HCT116 (cell line): Measurements from ENCODE around the gene LDHAL6B. TPM values are rescaled to one million over a fixed set of nuclear protein-coding genes. Genes with fewer than 3 reads are reported as not detected.

Source experiments
- ATAC-seq: fragments of 200-7000 bp; cut with Tn5 transposase; 2 replicates; pipeline ENCODE4 v1.9.1; 2020; ENCODE audit warnings: mild to moderate bottlenecking, moderate library complexity
- BruUV-seq: library from RNA; stranded (reverse); fragments of 400-500 nt; replicated peaks from 2 replicates; lab custom pipeline; 2021; lab: Mats Ljungman, UMichigan
- CTCF ChIA-PET: fragments of 300-600 bp; sonication (Branson Sonifier 250); formaldehyde crosslinking; loops from one replicate; lab custom pipeline; 2021; ENCODE audit warnings: antibody characterized with exemption; lab: Charles Lee
- POLR2A ChIA-PET: fragments of 300-600, 350-600 bp; sonication (Branson Sonifier 250); formaldehyde crosslinking; loops from one replicate; lab custom pipeline; 2021; ENCODE audit warnings: antibody characterized with exemption; lab: Charles Lee
- RAD21 ChIA-PET, 2 experiments: fragments of 300-600 bp; sonication (Branson Sonifier 250); formaldehyde crosslinking; loops; one replicate each; lab custom pipeline; 2023; ENCODE audit warnings: low total read pairs in 2 of 2; ENCODE audit not compliant: uncharacterized antibody in 2 of 2, unreplicated experiment in 2 of 2, low non-redundant PET in 1 of 2; lab: Charles Lee
- DNase-seq: peaks from one replicate; pipeline ENCODE4 v3.0.0-alpha.2; 2010; ENCODE audit warnings: low read depth, low spot score
- H2AFZ ChIP-seq: fragments of 200-600 bp; shearing (Covaris generic), sonication (generic); 2 replicates; pipeline ENCODE4 v1.6.1; 2017; ENCODE audit warnings: low read depth, mixed run types, mixed read lengths, antibody characterized with exemption, low read length; ENCODE audit not compliant: poor library complexity, severe bottlenecking
- H3K27ac ChIP-seq: 2 replicates; pipeline ENCODE4 v1.5.1; 2012; ENCODE audit warnings: low read depth, low read length
- H3K27me3 ChIP-seq: fragments of 200-600 bp; sonication (generic); 2 replicates; pipeline ENCODE4 v1.6.1; 2016; ENCODE audit warnings: mixed run types, low read length, mixed read lengths; ENCODE audit not compliant: insufficient read depth
- H3K36me3 ChIP-seq, 2 experiments: fragments of 200-500 bp in 1 of 2; fragments of 200-600 bp in 1 of 2; sonication (Bioruptor generic) in 1 of 2; sonication (generic) in 1 of 2; 2 replicates each; pipeline versions ENCODE4 v1.5.1 to v1.6.1; 2014 to 2016; ENCODE audit warnings: low read length in 2 of 2, inconsistent platforms in 1 of 2, mixed read lengths in 1 of 2, mixed run types in 1 of 2; ENCODE audit not compliant: insufficient read depth in 2 of 2, control insufficient read depth in 1 of 2
- H3K4me1 ChIP-seq, 2 experiments: fragments of 200-600 bp in 1 of 2; sonication (generic) in 1 of 2; 2 replicates each; pipeline versions ENCODE4 v1.5.1 to v1.6.1; 2012 to 2017; ENCODE audit warnings: low read length in 2 of 2, inconsistent platforms in 1 of 2, mild to moderate bottlenecking in 1 of 2, mixed read lengths in 1 of 2, mixed run types in 1 of 2, moderate library complexity in 1 of 2; ENCODE audit not compliant: insufficient read depth in 2 of 2, control insufficient read depth in 1 of 2
- H3K4me2 ChIP-seq: fragments of 200-600 bp; sonication (generic); 2 replicates; pipeline ENCODE4 v1.6.1; 2017; ENCODE audit warnings: mixed run types, low read length, mixed read lengths
- H3K4me3 ChIP-seq, 2 experiments: fragments of 200-600 bp in 1 of 2; sonication (generic) in 1 of 2; replicated peaks in 1 of 2; 2 replicates each; pipeline ENCODE4 v1.5.1; 2011 to 2016; ENCODE audit warnings: low read length in 2 of 2, control low read depth in 1 of 2, low read depth in 1 of 2, mild to moderate bottlenecking in 1 of 2, mixed read lengths in 1 of 2, mixed run types in 1 of 2
- H3K79me2 ChIP-seq: fragments of 200-600 bp; sonication (generic); 2 replicates; pipeline ENCODE4 v1.6.1; 2017; ENCODE audit warnings: mild to moderate bottlenecking, mixed run types, low read length, moderate library complexity, mixed read lengths; ENCODE audit not compliant: insufficient read depth
- H3K9ac ChIP-seq: fragments of 200-600 bp; sonication (generic); 2 replicates; pipeline ENCODE4 v1.6.1; 2016; ENCODE audit warnings: low read length, mixed read lengths
- H3K9me2 ChIP-seq: fragments of 200-600 bp; sonication (generic), shearing (Covaris generic); 2 replicates; pipeline ENCODE4 v1.6.1; 2017; ENCODE audit warnings: mixed run types, mild to moderate bottlenecking, moderate library complexity; ENCODE audit not compliant: insufficient read depth
- H3K9me3 ChIP-seq, 2 experiments: fragments of 200-500 bp in 1 of 2; fragments of 200-600 bp in 1 of 2; sonication (Bioruptor generic) in 1 of 2; sonication (generic) in 1 of 2; 2 replicates each; pipeline ENCODE4 v1.6.1; 2014 to 2017; ENCODE audit warnings: low read length in 2 of 2, mixed read lengths in 2 of 2, inconsistent platforms in 1 of 2, low read depth in 1 of 2, mild to moderate bottlenecking in 1 of 2, mixed run types in 1 of 2, moderate library complexity in 1 of 2; ENCODE audit not compliant: control insufficient read depth in 1 of 2, insufficient read depth in 1 of 2
- H4K20me1 ChIP-seq: fragments of 200-600 bp; sonication (generic), shearing (Covaris generic); 2 replicates; pipeline ENCODE4 v1.6.1; 2017; ENCODE audit warnings: mixed run types, mild to moderate bottlenecking, moderate library complexity; ENCODE audit not compliant: insufficient read depth
- JUND ChIP-seq: IDR thresholded peaks from 2 replicates; pipeline ENCODE4 v1.6.1; 2012
- POLR2A ChIP-seq: IDR thresholded peaks from 2 replicates; pipeline ENCODE4 v1.7.0; 2011; ENCODE audit warnings: borderline replicate concordance; ENCODE audit not compliant: insufficient read depth, insufficient read length; ENCODE audit errors: extremely low read depth
- SP1 ChIP-seq: IDR thresholded peaks from 2 replicates; pipeline ENCODE4 v1.6.1; 2012; ENCODE audit warnings: low read depth
- ZNF274 ChIP-seq: fragments of 200-500 bp; sonication (Bioruptor generic); IDR thresholded peaks from 2 replicates; pipeline ENCODE4 v1.6.1; 2014; ENCODE audit warnings: mild to moderate bottlenecking, low read depth, low read length, inconsistent platforms
- intact Hi-C: fragments of 100-400 bp; cut with micrococcal nuclease; formaldehyde crosslinking; loops from 2 replicates; pipeline ENCODE4 v1.10.0; 2022
- total RNA-seq: library from RNA; stranded (reverse); gene quantifications from one replicate; pipeline ENCODE4 v1.2.1, GENCODE V29; 2021; ENCODE audit not compliant: unreplicated experiment
- TF ChIP-seq, protein P1 (sequence below): IDR thresholded peaks from 2 replicates; pipeline ENCODE4 v1.6.1; 2012; ENCODE audit warnings: low read depth
- TF ChIP-seq, protein P2 (sequence below): IDR thresholded peaks from 2 replicates; pipeline ENCODE4 v1.6.1; 2012
- TF ChIP-seq, protein P3 (sequence below): IDR thresholded peaks from 2 replicates; pipeline ENCODE4 v1.6.1; 2011; ENCODE audit warnings: mild to moderate bottlenecking, low read length, moderate library complexity; ENCODE audit not compliant: insufficient replicate concordance; ENCODE audit errors: extremely low read depth
- TF ChIP-seq, protein P4 (sequence below), 3 experiments: fragments of 200-600 bp in 1 of 3; sonication (generic) in 1 of 3; IDR thresholded peaks in 2 of 3; conservative IDR thresholded peaks in 1 of 3; 2 replicates each; pipeline ENCODE4 v1.5.1; 2012 to 2017; ENCODE audit warnings: low read depth in 2 of 3, low read length in 2 of 3, antibody characterized with exemption in 1 of 3, borderline replicate concordance in 1 of 3, control low read depth in 1 of 3, mild to moderate bottlenecking in 1 of 3, mixed read lengths in 1 of 3, mixed run types in 1 of 3, moderate library complexity in 1 of 3; ENCODE audit not compliant: insufficient read depth in 1 of 3

LDHAL6B gene
- total RNA-seq, 1 experiment from 2014 or later = not detected

DNA sequence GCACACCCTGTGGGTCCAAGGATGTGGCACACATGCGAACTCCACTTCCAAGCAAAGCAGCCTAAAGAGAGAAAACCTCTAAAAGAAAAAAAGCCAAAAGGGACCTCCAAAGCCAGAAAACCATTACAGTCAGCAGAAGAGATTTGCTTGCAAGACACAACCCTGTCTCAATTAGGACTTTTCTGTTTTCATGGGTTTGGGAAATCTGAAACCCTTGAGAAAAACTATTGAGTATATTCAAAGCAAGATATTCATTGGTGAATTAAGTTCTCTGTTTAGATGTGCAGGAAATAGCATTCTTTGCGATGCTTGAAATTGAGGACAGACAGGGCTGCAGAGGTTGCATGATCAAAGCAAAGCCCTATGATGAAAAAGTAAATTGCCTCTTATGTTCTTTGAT is 10.2 kb upstream of the LDHAL6B start:
- no peaks in the 10 kb centered on the region for H4K20me1 ChIP-seq
- ChIA-PET CTCF (interaction anchor here (0.9 kb wide), 1 partner anchor 64 kb away, joined by 3 read pairs; no protein-coding TSS in a partner anchor), RAD21 (no interaction called here)
- intact Hi-C loops = no loop called here
- no peaks in the 10 kb centered on the region for H3K79me2 ChIP-seq
- no TSS peak for BruUV-seq
- TF ChIP-seq ZNF274 (no peak), POLR2A (no peak), SP1 (no peak), JUND (no peak)
- TF ChIP-seq, protein P1, sequence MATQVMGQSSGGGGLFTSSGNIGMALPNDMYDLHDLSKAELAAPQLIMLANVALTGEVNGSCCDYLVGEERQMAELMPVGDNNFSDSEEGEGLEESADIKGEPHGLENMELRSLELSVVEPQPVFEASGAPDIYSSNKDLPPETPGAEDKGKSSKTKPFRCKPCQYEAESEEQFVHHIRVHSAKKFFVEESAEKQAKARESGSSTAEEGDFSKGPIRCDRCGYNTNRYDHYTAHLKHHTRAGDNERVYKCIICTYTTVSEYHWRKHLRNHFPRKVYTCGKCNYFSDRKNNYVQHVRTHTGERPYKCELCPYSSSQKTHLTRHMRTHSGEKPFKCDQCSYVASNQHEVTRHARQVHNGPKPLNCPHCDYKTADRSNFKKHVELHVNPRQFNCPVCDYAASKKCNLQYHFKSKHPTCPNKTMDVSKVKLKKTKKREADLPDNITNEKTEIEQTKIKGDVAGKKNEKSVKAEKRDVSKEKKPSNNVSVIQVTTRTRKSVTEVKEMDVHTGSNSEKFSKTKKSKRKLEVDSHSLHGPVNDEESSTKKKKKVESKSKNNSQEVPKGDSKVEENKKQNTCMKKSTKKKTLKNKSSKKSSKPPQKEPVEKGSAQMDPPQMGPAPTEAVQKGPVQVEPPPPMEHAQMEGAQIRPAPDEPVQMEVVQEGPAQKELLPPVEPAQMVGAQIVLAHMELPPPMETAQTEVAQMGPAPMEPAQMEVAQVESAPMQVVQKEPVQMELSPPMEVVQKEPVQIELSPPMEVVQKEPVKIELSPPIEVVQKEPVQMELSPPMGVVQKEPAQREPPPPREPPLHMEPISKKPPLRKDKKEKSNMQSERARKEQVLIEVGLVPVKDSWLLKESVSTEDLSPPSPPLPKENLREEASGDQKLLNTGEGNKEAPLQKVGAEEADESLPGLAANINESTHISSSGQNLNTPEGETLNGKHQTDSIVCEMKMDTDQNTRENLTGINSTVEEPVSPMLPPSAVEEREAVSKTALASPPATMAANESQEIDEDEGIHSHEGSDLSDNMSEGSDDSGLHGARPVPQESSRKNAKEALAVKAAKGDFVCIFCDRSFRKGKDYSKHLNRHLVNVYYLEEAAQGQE = no peak
- TF ChIP-seq, protein P2, sequence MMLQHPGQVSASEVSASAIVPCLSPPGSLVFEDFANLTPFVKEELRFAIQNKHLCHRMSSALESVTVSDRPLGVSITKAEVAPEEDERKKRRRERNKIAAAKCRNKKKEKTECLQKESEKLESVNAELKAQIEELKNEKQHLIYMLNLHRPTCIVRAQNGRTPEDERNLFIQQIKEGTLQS = no peak
- TF ChIP-seq, protein P3, sequence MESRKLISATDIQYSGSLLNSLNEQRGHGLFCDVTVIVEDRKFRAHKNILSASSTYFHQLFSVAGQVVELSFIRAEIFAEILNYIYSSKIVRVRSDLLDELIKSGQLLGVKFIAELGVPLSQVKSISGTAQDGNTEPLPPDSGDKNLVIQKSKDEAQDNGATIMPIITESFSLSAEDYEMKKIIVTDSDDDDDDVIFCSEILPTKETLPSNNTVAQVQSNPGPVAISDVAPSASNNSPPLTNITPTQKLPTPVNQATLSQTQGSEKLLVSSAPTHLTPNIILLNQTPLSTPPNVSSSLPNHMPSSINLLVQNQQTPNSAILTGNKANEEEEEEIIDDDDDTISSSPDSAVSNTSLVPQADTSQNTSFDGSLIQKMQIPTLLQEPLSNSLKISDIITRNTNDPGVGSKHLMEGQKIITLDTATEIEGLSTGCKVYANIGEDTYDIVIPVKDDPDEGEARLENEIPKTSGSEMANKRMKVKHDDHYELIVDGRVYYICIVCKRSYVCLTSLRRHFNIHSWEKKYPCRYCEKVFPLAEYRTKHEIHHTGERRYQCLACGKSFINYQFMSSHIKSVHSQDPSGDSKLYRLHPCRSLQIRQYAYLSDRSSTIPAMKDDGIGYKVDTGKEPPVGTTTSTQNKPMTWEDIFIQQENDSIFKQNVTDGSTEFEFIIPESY = no peak
- TF ChIP-seq, protein P4, sequence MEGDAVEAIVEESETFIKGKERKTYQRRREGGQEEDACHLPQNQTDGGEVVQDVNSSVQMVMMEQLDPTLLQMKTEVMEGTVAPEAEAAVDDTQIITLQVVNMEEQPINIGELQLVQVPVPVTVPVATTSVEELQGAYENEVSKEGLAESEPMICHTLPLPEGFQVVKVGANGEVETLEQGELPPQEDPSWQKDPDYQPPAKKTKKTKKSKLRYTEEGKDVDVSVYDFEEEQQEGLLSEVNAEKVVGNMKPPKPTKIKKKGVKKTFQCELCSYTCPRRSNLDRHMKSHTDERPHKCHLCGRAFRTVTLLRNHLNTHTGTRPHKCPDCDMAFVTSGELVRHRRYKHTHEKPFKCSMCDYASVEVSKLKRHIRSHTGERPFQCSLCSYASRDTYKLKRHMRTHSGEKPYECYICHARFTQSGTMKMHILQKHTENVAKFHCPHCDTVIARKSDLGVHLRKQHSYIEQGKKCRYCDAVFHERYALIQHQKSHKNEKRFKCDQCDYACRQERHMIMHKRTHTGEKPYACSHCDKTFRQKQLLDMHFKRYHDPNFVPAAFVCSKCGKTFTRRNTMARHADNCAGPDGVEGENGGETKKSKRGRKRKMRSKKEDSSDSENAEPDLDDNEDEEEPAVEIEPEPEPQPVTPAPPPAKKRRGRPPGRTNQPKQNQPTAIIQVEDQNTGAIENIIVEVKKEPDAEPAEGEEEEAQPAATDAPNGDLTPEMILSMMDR (IDR thresholded peaks at IDR 0.05 in 2 of 3, conservative IDR thresholded peaks at IDR 0.05 in 1 of 3; ENCODE audit: borderline replicate concordance in 1 of 3, insufficient read depth in 1 of 3, low read depth in 2 of 3, low read length in 2 of 3) = no peak
- TF ChIP-seq, all 23 proteins: peak for 0
- H3K9me2 ChIP-seq = no peaks in the 10 kb centered on the region
- POLR2A ChIA-PET = no interaction called here
- DNase-seq = no peak
- no peaks in the 10 kb centered on the region for H3K9me3 ChIP-seq
- no peak for ATAC-seq
- H2AFZ ChIP-seq = no peak overlapping the region
- H3K27ac ChIP-seq = no peak overlapping the region
- H3K4me1 ChIP-seq = peaks cover 21 to 36% of the 10 kb centered on the region in 2 experiments
- H3K9ac ChIP-seq = no peak overlapping the region
- H3K27me3 ChIP-seq = no peaks in the 10 kb centered on the region
- H3K36me3 ChIP-seq = peaks cover 11 to 15% of the 10 kb centered on the region in 2 experiments; a peak in 3 of 4 replicates
- H3K4me3 ChIP-seq = no peak overlapping the region
- H3K4me2 ChIP-seq = no peak overlapping the region
